ENCODE data around the gene HDAC5. TPM values are rescaled to one million over a fixed set of nuclear protein-coding genes. Genes with fewer than 3 reads are reported as not detected.

Gene HDAC5
- total RNA-seq, 4 donors from 2014 or later = 23.3 to 91.7 (median 42.4) TPM

DNA sequence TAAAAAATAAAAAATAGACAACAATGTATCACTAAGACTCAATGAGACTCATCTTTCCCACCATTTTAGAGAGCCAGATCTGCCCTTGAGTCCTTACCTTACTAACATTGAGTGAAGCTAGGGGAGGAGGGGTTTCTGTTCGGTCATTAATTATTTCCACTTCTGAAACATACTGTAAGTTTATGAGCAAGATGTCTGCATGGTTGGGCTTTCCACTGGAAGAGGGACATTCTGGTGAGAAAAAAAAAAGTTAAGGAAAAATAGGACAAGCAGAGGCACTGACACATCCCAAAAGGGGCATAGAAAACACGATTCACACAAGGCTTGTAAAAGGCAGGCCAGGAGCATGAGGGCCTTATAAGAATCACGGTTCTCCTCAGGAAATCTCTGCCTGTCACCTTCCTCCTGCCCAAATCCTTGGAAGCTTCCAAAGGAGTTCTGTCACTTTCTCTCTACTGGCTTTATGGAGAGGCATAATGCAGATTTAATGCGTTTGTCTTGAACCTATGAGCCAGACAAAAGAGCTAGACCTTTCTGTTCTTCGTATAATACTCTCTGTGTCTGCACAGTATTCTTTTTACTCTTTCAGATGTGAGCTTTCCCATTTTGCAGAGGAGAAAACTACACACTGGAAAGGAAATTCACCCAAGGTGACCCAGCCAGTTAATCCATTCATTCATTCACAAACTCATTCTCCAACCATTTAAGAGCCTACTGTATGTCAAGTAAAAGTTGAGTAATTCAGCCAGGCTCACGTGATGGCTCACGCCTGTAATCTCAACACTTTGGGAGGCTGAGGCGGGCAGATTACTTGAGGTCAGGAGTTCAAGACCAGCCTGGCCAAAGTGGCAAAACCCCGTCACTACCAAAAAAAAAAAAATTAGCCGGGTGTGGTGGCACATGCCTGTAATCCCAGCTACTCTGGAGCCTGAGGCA lies 59.5 kb downstream of the HDAC5 start:
- TF ChIP-seq, protein P1, sequence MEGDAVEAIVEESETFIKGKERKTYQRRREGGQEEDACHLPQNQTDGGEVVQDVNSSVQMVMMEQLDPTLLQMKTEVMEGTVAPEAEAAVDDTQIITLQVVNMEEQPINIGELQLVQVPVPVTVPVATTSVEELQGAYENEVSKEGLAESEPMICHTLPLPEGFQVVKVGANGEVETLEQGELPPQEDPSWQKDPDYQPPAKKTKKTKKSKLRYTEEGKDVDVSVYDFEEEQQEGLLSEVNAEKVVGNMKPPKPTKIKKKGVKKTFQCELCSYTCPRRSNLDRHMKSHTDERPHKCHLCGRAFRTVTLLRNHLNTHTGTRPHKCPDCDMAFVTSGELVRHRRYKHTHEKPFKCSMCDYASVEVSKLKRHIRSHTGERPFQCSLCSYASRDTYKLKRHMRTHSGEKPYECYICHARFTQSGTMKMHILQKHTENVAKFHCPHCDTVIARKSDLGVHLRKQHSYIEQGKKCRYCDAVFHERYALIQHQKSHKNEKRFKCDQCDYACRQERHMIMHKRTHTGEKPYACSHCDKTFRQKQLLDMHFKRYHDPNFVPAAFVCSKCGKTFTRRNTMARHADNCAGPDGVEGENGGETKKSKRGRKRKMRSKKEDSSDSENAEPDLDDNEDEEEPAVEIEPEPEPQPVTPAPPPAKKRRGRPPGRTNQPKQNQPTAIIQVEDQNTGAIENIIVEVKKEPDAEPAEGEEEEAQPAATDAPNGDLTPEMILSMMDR (IDR thresholded peaks at IDR 0.05; ENCODE audit: low read depth) = no peak

DNA sequence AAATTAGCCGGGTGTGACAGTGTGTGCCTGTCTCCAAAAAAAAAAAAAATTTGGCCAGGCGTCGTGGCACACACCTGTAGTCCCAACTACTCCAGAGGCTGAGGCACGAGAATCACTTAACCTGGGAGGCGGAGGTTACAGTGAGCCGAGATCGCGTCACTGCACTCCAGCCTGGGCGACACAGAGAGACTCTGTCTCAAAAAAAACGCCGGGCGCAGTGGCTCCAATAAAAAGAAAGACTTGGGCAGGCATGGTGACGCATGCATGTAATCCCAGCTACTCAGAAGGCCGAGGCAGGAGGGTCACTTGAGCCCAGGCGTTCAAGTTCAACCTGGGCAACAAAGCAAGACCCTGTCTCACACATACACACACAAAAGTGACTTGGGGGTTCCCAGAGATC lies 60.6 kb downstream of the HDAC5 start:
- TF ChIP-seq, protein P1 (IDR thresholded peaks at IDR 0.05; ENCODE audit: low read depth) = no peak

- TF ChIP-seq, protein P1 (IDR thresholded peaks at IDR 0.05; ENCODE audit: low read depth) = no peak
These were observed 62.0 kb downstream of the HDAC5 start for GRCh38 chr17:44061446-44061845.

DNA sequence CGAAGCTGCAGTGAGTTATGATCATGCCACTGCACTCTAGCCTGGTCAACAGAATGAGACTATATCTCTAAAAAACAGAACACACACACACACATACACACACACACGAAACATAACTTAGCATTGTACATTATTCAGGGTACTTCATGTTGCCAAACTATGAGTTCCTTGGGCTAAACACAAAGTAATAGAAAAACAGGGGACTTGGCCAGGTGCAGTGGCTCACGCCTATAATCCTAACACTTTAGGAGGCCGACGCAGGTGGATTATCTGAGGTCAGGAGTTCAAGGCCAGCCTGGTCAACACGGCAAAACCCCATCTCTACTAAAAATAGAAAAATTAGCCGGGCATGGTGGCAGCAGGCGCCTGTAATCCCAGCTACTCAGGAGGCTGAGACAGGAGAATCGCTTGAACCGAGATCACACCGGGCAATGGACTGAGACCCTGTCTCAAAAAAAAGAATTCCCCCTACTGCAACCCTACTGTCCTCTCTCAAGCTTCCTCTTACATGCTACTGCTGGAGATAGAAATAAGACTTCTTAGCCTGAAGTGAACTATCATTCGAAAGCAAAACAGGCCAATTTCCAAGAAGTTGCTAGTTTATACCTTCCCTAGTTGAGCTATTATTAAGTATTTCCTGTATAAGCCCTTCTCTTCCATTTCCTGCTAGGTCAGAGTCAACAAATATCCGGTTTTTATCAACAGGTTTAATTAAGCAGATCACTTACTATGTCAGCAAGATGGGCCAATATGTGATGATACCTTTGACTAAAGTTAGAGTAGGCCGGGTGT lies 64.1 kb downstream of the HDAC5 start:
- TF ChIP-seq, protein P1 (IDR thresholded peaks at IDR 0.05; ENCODE audit: low read depth) = no peak

DNA sequence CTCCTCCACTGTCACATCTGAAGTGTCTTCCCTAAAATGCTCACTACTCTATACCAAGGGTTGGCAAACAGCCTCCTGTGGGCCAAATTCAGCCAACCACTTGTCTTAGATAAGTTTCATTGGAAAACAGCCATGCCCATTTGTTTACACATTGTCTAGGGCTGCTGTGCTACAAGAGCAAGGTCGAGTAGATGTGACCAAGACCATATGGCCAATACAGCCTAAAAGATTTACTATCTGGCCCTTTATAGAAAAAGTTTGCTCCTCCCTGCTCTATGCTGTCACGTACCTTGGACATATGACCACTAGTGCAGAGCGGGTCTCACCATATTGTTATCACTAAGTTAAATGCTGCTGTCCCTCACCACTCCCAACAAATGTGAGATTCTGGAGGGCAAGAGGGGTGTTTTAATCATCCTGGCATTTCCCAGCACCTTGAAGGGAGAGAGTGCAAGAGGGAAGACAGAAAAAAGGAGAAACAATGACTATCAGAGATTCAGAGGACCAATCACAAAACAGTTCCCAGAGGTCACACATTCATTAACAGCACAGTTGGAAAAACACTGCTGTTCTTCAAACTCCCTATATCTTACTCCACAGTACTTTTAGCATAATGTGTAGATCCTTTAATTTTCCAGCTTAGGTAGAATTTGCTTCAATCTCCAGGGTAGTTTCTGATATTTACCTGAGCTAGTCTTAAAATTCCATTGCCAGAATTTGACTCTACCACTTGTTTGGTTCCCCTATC lies 70.1 kb downstream of the HDAC5 start:
- TF ChIP-seq, protein P1 (IDR thresholded peaks at IDR 0.05; ENCODE audit: low read depth) = no peak

DNA sequence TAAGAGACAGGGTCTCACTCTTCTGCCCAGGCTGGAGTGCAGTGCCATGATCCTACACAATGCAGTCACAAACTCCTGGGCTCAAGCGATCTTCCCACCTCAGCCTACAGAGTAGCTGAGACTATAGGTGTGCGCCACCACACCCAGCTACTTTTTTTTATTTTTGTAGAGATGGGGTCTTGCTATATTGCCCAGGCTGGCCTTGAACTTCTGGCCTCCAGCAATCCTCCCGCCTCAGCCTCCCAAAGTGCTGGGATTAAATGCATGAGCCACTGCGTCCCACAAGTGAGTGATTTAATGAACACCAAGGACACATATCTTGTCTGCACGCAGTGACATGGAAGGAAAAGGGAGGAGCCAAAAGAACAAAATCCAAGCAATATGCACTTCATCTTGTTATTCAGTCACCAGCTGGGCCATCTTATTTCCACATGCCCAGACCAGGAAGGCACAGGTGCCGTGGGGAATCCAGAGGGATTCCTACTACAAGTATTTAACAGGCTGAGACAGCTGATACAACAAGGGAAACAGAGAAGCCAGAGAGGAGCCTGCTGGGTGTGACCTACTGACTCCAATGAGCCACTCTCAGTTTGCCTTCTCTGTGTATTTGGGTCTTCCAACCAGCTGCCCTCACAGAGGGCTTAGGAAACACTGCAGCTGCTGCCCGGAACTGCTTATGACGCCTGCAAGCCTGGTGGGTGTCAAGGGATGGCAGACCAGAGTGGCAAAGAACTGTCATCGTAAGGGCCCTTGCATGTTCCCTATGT lies 74.0 kb downstream of the HDAC5 start:
- TF ChIP-seq, protein P1 (IDR thresholded peaks at IDR 0.05; ENCODE audit: low read depth) = no peak
